BJ (cell line): ENCODE data around the gene FARP1. TPM values are rescaled to one million over a fixed set of nuclear protein-coding genes. Genes with fewer than 3 reads are reported as not detected.

ENCODE experiments used
- CTCF ChIA-PET: fragments of 350-600 bp; formaldehyde crosslinking; extraction: SDS; loops from one replicate; lab custom pipeline; 2021; ENCODE audit warnings: antibody characterized with exemption, inconsistent platforms; lab: Yijun Ruan, JAX
- POLR2A ChIA-PET: fragments of 300-600 bp; sonication (Branson Sonifier 250); formaldehyde crosslinking; extraction: SDS; loops from one replicate; lab custom pipeline; 2021; ENCODE audit warnings: antibody characterized with exemption; lab: Charles Lee
- DNase-seq: peaks from one replicate; pipeline ENCODE4 v3.0.0-alpha.2; 2011; ENCODE audit warnings: low read depth
- H3K27me3 ChIP-seq: 2 replicates; pipeline ENCODE4 v1.6.0; 2011; ENCODE audit warnings: low read length; ENCODE audit not compliant: control insufficient read depth, insufficient read depth
- H3K36me3 ChIP-seq: 2 replicates; pipeline ENCODE4 v1.5.1; 2011; ENCODE audit warnings: low read length; ENCODE audit not compliant: control insufficient read depth, insufficient read depth
- H3K4me3 ChIP-seq: 2 replicates; pipeline ENCODE4 v1.5.1; 2011; ENCODE audit warnings: low read depth, mild to moderate bottlenecking, control low read depth, low read length
- polyA plus RNA-seq: library from polyadenylated mRNA; depleted of rRNA; stranded (reverse); fragments of >200 nt; gene quantifications from 2 replicates; pipeline ENCODE4 v1.2.3, GENCODE V29; 2011
- TF ChIP-seq, protein P1 (sequence below): IDR thresholded peaks from 2 replicates; pipeline ENCODE4 v1.5.1; 2011; ENCODE audit warnings: low read depth, mild to moderate bottlenecking, control low read depth, inconsistent platforms, low read length, moderate library complexity; ENCODE audit not compliant: insufficient read depth

FARP1 gene
- polyA plus RNA-seq, 1 experiment, result 64.0 TPM

DNA sequence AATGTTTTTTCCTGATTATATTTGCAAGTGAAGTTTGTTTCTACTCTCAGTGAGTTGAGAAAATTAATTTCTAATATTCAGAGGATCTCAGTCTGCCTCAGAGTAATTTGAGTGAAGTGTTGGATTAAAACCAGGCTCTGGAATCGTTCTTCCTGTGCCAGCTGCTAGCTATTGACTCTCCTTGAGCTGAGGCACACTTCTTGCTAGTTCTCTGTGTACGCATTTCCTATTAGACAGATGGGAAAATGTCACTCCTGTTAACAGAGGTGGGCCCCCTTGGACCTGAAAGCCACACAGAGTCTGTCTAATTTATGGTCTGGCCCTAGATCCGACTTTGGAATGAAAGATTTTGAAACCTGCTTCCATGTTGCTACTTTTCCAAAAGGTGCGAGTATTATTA, 141.8 kb downstream of the FARP1 start:
- Histone ChIP-seq H3K27me3 (no peaks in the 10 kb centered on the region), H3K4me3 (no peak overlapping the region), H3K36me3 (no peaks in the 10 kb centered on the region; the same call in 1 of the 2 replicates)
- no peak for DNase-seq
- ChIA-PET POLR2A (no interaction called here), CTCF (no interaction called here)
- TF ChIP-seq, protein P1, sequence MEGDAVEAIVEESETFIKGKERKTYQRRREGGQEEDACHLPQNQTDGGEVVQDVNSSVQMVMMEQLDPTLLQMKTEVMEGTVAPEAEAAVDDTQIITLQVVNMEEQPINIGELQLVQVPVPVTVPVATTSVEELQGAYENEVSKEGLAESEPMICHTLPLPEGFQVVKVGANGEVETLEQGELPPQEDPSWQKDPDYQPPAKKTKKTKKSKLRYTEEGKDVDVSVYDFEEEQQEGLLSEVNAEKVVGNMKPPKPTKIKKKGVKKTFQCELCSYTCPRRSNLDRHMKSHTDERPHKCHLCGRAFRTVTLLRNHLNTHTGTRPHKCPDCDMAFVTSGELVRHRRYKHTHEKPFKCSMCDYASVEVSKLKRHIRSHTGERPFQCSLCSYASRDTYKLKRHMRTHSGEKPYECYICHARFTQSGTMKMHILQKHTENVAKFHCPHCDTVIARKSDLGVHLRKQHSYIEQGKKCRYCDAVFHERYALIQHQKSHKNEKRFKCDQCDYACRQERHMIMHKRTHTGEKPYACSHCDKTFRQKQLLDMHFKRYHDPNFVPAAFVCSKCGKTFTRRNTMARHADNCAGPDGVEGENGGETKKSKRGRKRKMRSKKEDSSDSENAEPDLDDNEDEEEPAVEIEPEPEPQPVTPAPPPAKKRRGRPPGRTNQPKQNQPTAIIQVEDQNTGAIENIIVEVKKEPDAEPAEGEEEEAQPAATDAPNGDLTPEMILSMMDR, result no peak

- POLR2A ChIA-PET, result no interaction called here
- Histone ChIP-seq H3K4me3 (no peak overlapping the region), H3K27me3 (no peaks in the 10 kb centered on the region), H3K36me3 (no peaks in the 10 kb centered on the region; the same call in 1 of the 2 replicates)
- TF ChIP-seq, protein P1, result no peak
- no peak for DNase-seq
- CTCF ChIA-PET, result no interaction called here
Observed at GRCh38 chr13:98285317-98285716, 142.4 kb downstream of the FARP1 start.

- TF ChIP-seq, protein P1, result no peak
- ChIA-PET POLR2A (no interaction called here), CTCF (no interaction called here)
- Histone ChIP-seq H3K27me3 (no peaks in the 10 kb centered on the region), H3K4me3 (no peak overlapping the region), H3K36me3 (no peaks in the 10 kb centered on the region; the same call in 1 of the 2 replicates)
- DNase-seq, result no peak
Observed at GRCh38 chr13:98285852-98286594, 143.1 kb downstream of the FARP1 start.

GRCh38 chr13:98286799-98287198, 143.9 kb downstream of the FARP1 start:
- DNase-seq, result no peak
- CTCF ChIA-PET, result interaction anchor here (1.3 kb wide), 1 partner anchor 25 kb away, joined by 3 read pairs; no protein-coding TSS in a partner anchor
- no peak overlapping the region for H3K4me3 ChIP-seq
- POLR2A ChIA-PET, result no interaction called here
- TF ChIP-seq, protein P1, result no peak
- no peaks in the 10 kb centered on the region for H3K27me3 ChIP-seq
- no peaks in the 10 kb centered on the region; the same call in 1 of the 2 replicates for H3K36me3 ChIP-seq

- Histone ChIP-seq H3K27me3 (no peaks in the 10 kb centered on the region), H3K4me3 (no peak overlapping the region), H3K36me3 (no peaks in the 10 kb centered on the region; the same call in 1 of the 2 replicates)
- DNase-seq, result no peak
- TF ChIP-seq, protein P1, result no peak
- CTCF ChIA-PET, result interaction anchor here (1.3 kb wide), 1 partner anchor 27 kb away, joined by 3 read pairs; no protein-coding TSS in a partner anchor
- POLR2A ChIA-PET, result interaction anchor here (1.1 kb wide), 1 partner anchor 11 kb away, joined by 7 read pairs; no protein-coding TSS in a partner anchor
Observed at GRCh38 chr13:98288211-98288610, 145.3 kb downstream of the FARP1 start.
